Neural progenitor cell (in vitro differentiated cells): ENCODE measurements around the gene LRRC8D. TPM values are rescaled to one million over a fixed set of nuclear protein-coding genes. Genes with fewer than 3 reads are reported as not detected.
A peak's percentile ranks its signal among the peaks of the same experiment; 100 is the strongest.

Experiments used
- DNase-seq: peaks from one replicate; pipeline ENCODE4 v3.0.0-alpha.2; 2016; ENCODE audit warnings: low spot score
- H2AFZ ChIP-seq: fragments of 200-600 bp; sonication (generic); replicated peaks from 2 replicates; pipeline ENCODE4 v1.6.1; 2016; ENCODE audit warnings: antibody characterized with exemption
- H3F3A ChIP-seq: fragments of 200-600 bp; sonication (generic); 2 replicates; pipeline ENCODE4 v1.6.1; 2016; ENCODE audit warnings: antibody characterized with exemption, low read depth
- H3K27ac ChIP-seq: fragments of 200-600 bp; sonication (generic); 2 replicates; pipeline ENCODE4 v1.5.1; 2016; ENCODE audit warnings: mild to moderate bottlenecking
- H3K27me3 ChIP-seq: fragments of 200-600 bp; sonication (generic); 2 replicates; pipeline ENCODE4 v1.6.1; 2016; ENCODE audit warnings: mild to moderate bottlenecking, moderate library complexity
- H3K36me3 ChIP-seq: fragments of 200-600 bp; sonication (generic); 2 replicates; pipeline ENCODE4 v1.5.1; 2016
- H3K4me1 ChIP-seq: fragments of 200-600 bp; sonication (generic); 2 replicates; pipeline ENCODE4 v1.6.1; 2016; ENCODE audit warnings: mixed run types
- H3K4me2 ChIP-seq: fragments of 200-600 bp; sonication (generic); 2 replicates; pipeline ENCODE4 v1.6.1; 2016
- H3K4me3 ChIP-seq: fragments of 200-600 bp; sonication (generic); 2 replicates; pipeline ENCODE4 v1.5.1; 2016
- H3K79me2 ChIP-seq: fragments of 200-600 bp; sonication (generic); 2 replicates; pipeline ENCODE4 v1.6.1; 2016; ENCODE audit warnings: low read depth
- H3K9ac ChIP-seq: fragments of 200-600 bp; sonication (generic); 2 replicates; pipeline ENCODE4 v1.6.1; 2016
- H3K9me3 ChIP-seq: fragments of 200-600 bp; sonication (generic); 2 replicates; pipeline ENCODE4 v1.5.1; 2016; ENCODE audit warnings: low read depth
- H4K20me1 ChIP-seq: fragments of 200-600 bp; sonication (generic); 2 replicates; pipeline ENCODE4 v1.6.1; 2016; ENCODE audit warnings: low read depth
- H3K27ac Mint-ChIP-seq: 3 replicates; pipeline ENCODE4 v1.8.0; 2021; ENCODE audit warnings: mixed read lengths
- H3K27me3 Mint-ChIP-seq: 2 replicates; pipeline ENCODE4 v1.8.0; 2022; ENCODE audit warnings: low read depth, mild to moderate bottlenecking, inconsistent platforms, moderate library complexity, mixed read lengths; ENCODE audit not compliant: insufficient read depth
- H3K36me3 Mint-ChIP-seq: 3 replicates; pipeline ENCODE4 v1.8.0; 2021; ENCODE audit warnings: mixed read lengths
- H3K4me1 Mint-ChIP-seq: 3 replicates; pipeline ENCODE4 v1.8.0; 2021; ENCODE audit warnings: mixed read lengths
- H3K4me3 Mint-ChIP-seq: 3 replicates; pipeline ENCODE4 v1.8.0; 2021; ENCODE audit warnings: mild to moderate bottlenecking, moderate library complexity, mixed read lengths
- H3K9me3 Mint-ChIP-seq: 3 replicates; pipeline ENCODE4 v1.8.0; 2020; ENCODE audit warnings: mixed read lengths
- CTCF ChIP-seq: fragments of 200-600 bp; sonication (generic); IDR thresholded peaks from 2 replicates; pipeline ENCODE4 v1.5.1; 2017; ENCODE audit warnings: antibody characterized with exemption, mild to moderate bottlenecking
- EZH2 ChIP-seq: fragments of 200-600 bp; sonication (generic); IDR thresholded peaks from 2 replicates; pipeline ENCODE4 v1.6.1; 2017; ENCODE audit warnings: antibody characterized with exemption, mild to moderate bottlenecking, moderate library complexity
- EZH2phosphoT487 ChIP-seq: fragments of 200-600 bp; sonication (generic); IDR thresholded peaks from 2 replicates; pipeline ENCODE4 v1.6.1; 2017; ENCODE audit warnings: antibody characterized with exemption
- total RNA-seq: library from RNA; depleted of rRNA; stranded (reverse); fragments of >200 nt; gene quantifications from 2 replicates; pipeline ENCODE4 v1.2.3, GENCODE V29; 2015; ENCODE audit warnings: low replicate concordance

LRRC8D gene
- total RNA-seq, 1 donor from 2014 or later, result 55.7 TPM

- Histone ChIP-seq H3K9me3 (no peaks in the 10 kb centered on the region), H3K79me2 (no peaks in the 10 kb centered on the region), H3K27me3 (no peaks in the 10 kb centered on the region), H2AFZ (no peak overlapping the region), H3K36me3 (no peaks in the 10 kb centered on the region), H3K27ac (no peak overlapping the region), H3K4me2 (peak overlapping the region; percentile 48), H3K4me1 (peaks cover 60% of the 10 kb centered on the region), H3K9ac (no peak overlapping the region), H3K4me3 (no peak overlapping the region), H3F3A (peaks cover 45% of the 10 kb centered on the region), H4K20me1 (peaks cover 19% of the 10 kb centered on the region)
- no peaks in the 10 kb centered on the region for H3K27me3 Mint-ChIP-seq
- no peak overlapping the region for H3K4me3 Mint-ChIP-seq
- no peaks in the 10 kb centered on the region for H3K9me3 Mint-ChIP-seq
- no peaks in the 10 kb centered on the region for H3K36me3 Mint-ChIP-seq
- no peak for DNase-seq
- TF ChIP-seq EZH2phosphoT487 (no peak), CTCF (no peak)
- H3K27ac Mint-ChIP-seq, result no peak overlapping the region
- peaks cover 50% of the 10 kb centered on the region for H3K4me1 Mint-ChIP-seq
Measured at GRCh38 chr1:89942825-89943658, 122.2 kb downstream of the LRRC8D start.

- Mint-ChIP-seq H3K27me3 (no peaks in the 10 kb centered on the region), H3K9me3 (no peaks in the 10 kb centered on the region), H3K4me3 (no peak overlapping the region), H3K27ac (no peak overlapping the region), H3K36me3 (no peaks in the 10 kb centered on the region), H3K4me1 (peaks cover 40% of the 10 kb centered on the region)
- H3K9me3 ChIP-seq, result no peaks in the 10 kb centered on the region
- no peak overlapping the region for H2AFZ ChIP-seq
- peaks cover 49% of the 10 kb centered on the region for H3K4me1 ChIP-seq
- H3K36me3 ChIP-seq, result no peaks in the 10 kb centered on the region
- DNase-seq, result no peak
- no peak overlapping the region for H3K9ac ChIP-seq
- H3K27me3 ChIP-seq, result no peaks in the 10 kb centered on the region
- TF ChIP-seq CTCF (no peak), EZH2phosphoT487 (no peak), EZH2 (no peak)
- H3K4me3 ChIP-seq, result no peak overlapping the region
- H3K79me2 ChIP-seq, result no peaks in the 10 kb centered on the region
- H3K4me2 ChIP-seq, result peak overlapping the region; percentile 48
- peaks cover 9% of the 10 kb centered on the region for H4K20me1 ChIP-seq
- peak overlapping the region; percentile 21 for H3K27ac ChIP-seq
- H3F3A ChIP-seq, result peaks cover 34% of the 10 kb centered on the region
Measured at GRCh38 chr1:89943846-89944781, 123.3 kb downstream of the LRRC8D start.

GRCh38 chr1:89945852-89946476 is 125.1 kb downstream of the LRRC8D start:
- H3K9me3 Mint-ChIP-seq, result no peaks in the 10 kb centered on the region
- TF ChIP-seq EZH2 (no peak), EZH2phosphoT487 (no peak), CTCF (no peak)
- peaks cover 21% of the 10 kb centered on the region for H3F3A ChIP-seq
- H3K27me3 ChIP-seq, result no peaks in the 10 kb centered on the region
- H3K9ac ChIP-seq, result no peak overlapping the region
- H3K9me3 ChIP-seq, result no peaks in the 10 kb centered on the region
- no peaks in the 10 kb centered on the region for H3K79me2 ChIP-seq
- no peaks in the 10 kb centered on the region for H3K36me3 Mint-ChIP-seq
- H3K27ac ChIP-seq, result no peak overlapping the region
- H3K4me3 Mint-ChIP-seq, result no peak overlapping the region
- H4K20me1 ChIP-seq, result no peaks in the 10 kb centered on the region
- H3K4me2 ChIP-seq, result no peak overlapping the region
- peaks cover 36% of the 10 kb centered on the region for H3K4me1 ChIP-seq
- no peaks in the 10 kb centered on the region for H3K27me3 Mint-ChIP-seq
- H3K4me3 ChIP-seq, result no peak overlapping the region
- H3K4me1 Mint-ChIP-seq, result peaks cover 27% of the 10 kb centered on the region
- H3K36me3 ChIP-seq, result no peaks in the 10 kb centered on the region
- H2AFZ ChIP-seq, result no peak overlapping the region
- no peak overlapping the region for H3K27ac Mint-ChIP-seq
- no peak for DNase-seq
